HG02642 (cell line): ENCODE measurements around the gene ARPC4.
"Not testable (repeated sequence)": the region's sequence is repeated elsewhere in the genome, so short reads cannot be mapped to it uniquely, and the experiment has no call there.

ENCODE experiments used
- ATAC-seq: cut with Tn5 transposase; IDR thresholded peaks from one replicate; pipeline ENCODE4 v1.9.1; 2021; ENCODE audit warnings: mild to moderate bottlenecking; ENCODE audit not compliant: unreplicated experiment, poor library complexity

ARPC4 gene

GRCh38 chr3:9769426-9770275, 23.2 kb upstream of the ARPC4 start, which contains the start of gene CAMK1:
CAMK1 (minus strand) TSS chr3:9769947; CDS start chr3:9767749, 2,198 bp downstream.
- peak; percentile 71 for ATAC-seq

- ATAC-seq, result no peak
Observed at GRCh38 chr3:9770276-9770812, 22.5 kb upstream of the ARPC4 start.

- not testable (repeated sequence) for ATAC-seq
Observed at GRCh38 chr3:9771007-9771406, 21.9 kb upstream of the ARPC4 start.

GRCh38 chr3:9776896-9777693, 15.8 kb upstream of the ARPC4 start:
- no peak for ATAC-seq

- no peak for ATAC-seq
Observed at GRCh38 chr3:9777694-9778021, 15.2 kb upstream of the ARPC4 start.

GRCh38 chr3:9778143-9779074, 14.5 kb upstream of the ARPC4 start:
- ATAC-seq, result no peak

- ATAC-seq, result no peak
Observed at GRCh38 chr3:9779075-9779593, 13.7 kb upstream of the ARPC4 start.

- peak; percentile 67 for ATAC-seq
Observed at GRCh38 chr3:9779721-9780457, 13.0 kb upstream of the ARPC4 start.

- peak; percentile 11 for ATAC-seq
Observed at GRCh38 chr3:9780458-9780812, 12.4 kb upstream of the ARPC4 start.

GRCh38 chr3:9780910-9781309, 12.0 kb upstream of the ARPC4 start:
- no peak for ATAC-seq

- no peak for ATAC-seq
Observed at GRCh38 chr3:9781551-9781950, 11.3 kb upstream of the ARPC4 start.

- no peak for ATAC-seq
Observed at GRCh38 chr3:9781978-9782603, 10.8 kb upstream of the ARPC4 start.

- no peak for ATAC-seq
Observed at GRCh38 chr3:9782770-9783169, 10.1 kb upstream of the ARPC4 start.

- ATAC-seq, result no peak
Observed at GRCh38 chr3:9783954-9784353, 8.9 kb upstream of the ARPC4 start.

- no peak for ATAC-seq
Observed at GRCh38 chr3:9784965-9785364, 7.9 kb upstream of the ARPC4 start.

GRCh38 chr3:9785602-9786001, 7.3 kb upstream of the ARPC4 start:
- ATAC-seq, result no peak

- ATAC-seq, result no peak
Observed at GRCh38 chr3:9786209-9786739, 6.6 kb upstream of the ARPC4 start.

- no peak for ATAC-seq
Observed at GRCh38 chr3:9786825-9787669, 5.8 kb upstream of the ARPC4 start.
